Prostate gland (tissue), 2 donors: Measurements from ENCODE around the gene LTV1. TPM values are rescaled to one million over a fixed set of nuclear protein-coding genes. Genes with fewer than 3 reads are reported as not detected.

Source experiments
- DNase-seq: peaks from one replicate; pipeline ENCODE4 v3.0.0-alpha.2; 2019; ENCODE audit warnings: low spot score
- H3K27ac ChIP-seq, 2 donors: fragments of 200-600 bp; sonication (generic); 2 replicates each; pipeline ENCODE4 v1.5.1; 2017 to 2019
- H3K27me3 ChIP-seq: fragments of 200-600 bp; sonication (generic); replicated peaks from 2 replicates; pipeline ENCODE4 v1.5.1; 2019; ENCODE audit not compliant: insufficient read depth
- H3K36me3 ChIP-seq, 2 donors: fragments of 200-600 bp; sonication (generic); 1 replicate in 1 of 2; 2 replicates in 1 of 2; pipeline versions ENCODE4 v1.5.1 to v1.8.1; 2017 to 2019
- H3K4me1 ChIP-seq: fragments of 200-600 bp; sonication (generic); replicated peaks from 2 replicates; pipeline ENCODE4 v1.5.1; 2019
- H3K4me3 ChIP-seq, 2 donors: fragments of 200-600 bp; sonication (generic); 2 replicates each; pipeline ENCODE4 v1.5.1; 2017 to 2019
- H3K9me3 ChIP-seq: fragments of 200-600 bp; sonication (generic); 2 replicates; pipeline ENCODE4 v1.5.1; 2017
- CTCF ChIP-seq, 4 experiments: fragments of 200-600 bp in 2 of 4; fragments of 450-650 bp in 2 of 4; sonication (generic) in 2 of 4; IDR thresholded peaks; 1 replicate in 3 of 4; 2 replicates in 1 of 4; pipeline ENCODE4 v1.5.1; 2016 to 2019; ENCODE audit warnings: antibody characterized with exemption in 4 of 4, mild to moderate bottlenecking in 2 of 4, moderate library complexity in 2 of 4
- POLR2A ChIP-seq: fragments of 450-650 bp; IDR thresholded peaks from one replicate; pipeline ENCODE4 v1.6.1; 2016; ENCODE audit warnings: antibody characterized with exemption, mild to moderate bottlenecking
- POLR2AphosphoS5 ChIP-seq: sonication (generic); formaldehyde crosslinking; IDR thresholded peaks from one replicate; pipeline ENCODE4 v1.6.1; 2017; ENCODE audit warnings: antibody characterized with exemption
- WGBS: methylation state at CpG from one replicate; pipeline ENCODE4 v1.1.5; 2018; 5-methylcytosine and 5-hydroxymethylcytosine counted together
- intact Hi-C: fragments of 100-400 bp; cut with DNase I; formaldehyde crosslinking; loops from one replicate; pipeline ENCODE4 v1.14.2; 2022
- small RNA-seq, 2 donors: library from RNA; depleted of rRNA; stranded (forward); fragments of <200 nt; gene quantifications; one replicate each; pipeline ENCODE3, GENCODE V24; 2016
- total RNA-seq, 2 donors: library from RNA; depleted of rRNA; stranded (reverse); fragments of >200 nt; gene quantifications; one replicate each; pipeline ENCODE4 v1.1.0, GENCODE V29; 2016

Gene LTV1
- total RNA-seq, 2 donors from 2014 or later, result 7.8 to 14.4 TPM

GRCh38 chr6:143912671-143913070 is 69.5 kb downstream of the LTV1 start:
- no peak overlapping the region for H3K27ac ChIP-seq
- WGBS, result 78% methylated on average over 1 of the region's 1 CpG

More at GRCh38 chr6:143912671-143913070, 69.5 kb downstream of the LTV1 start:
- Histone ChIP-seq H3K4me3 (no peak overlapping the region), H3K36me3 (no peaks in the 10 kb centered on the region), H3K9me3 (no peaks in the 10 kb centered on the region), H3K27me3 (no peaks in the 10 kb centered on the region), H3K4me1 (no peaks in the 10 kb centered on the region)
- intact Hi-C loops, result no loop called here
- TF ChIP-seq POLR2AphosphoS5 (no peak), CTCF (IDR thresholded peaks at IDR 0.05) (no peak), POLR2A (no peak)
- no peak for DNase-seq

Small RNA genes within 50 kb of the gene (small RNA-seq; reads per million reads assigned to genes)
- gene ZC2HC1B, result 0 reads per million in 2 donors

Other genes with a start within 250 kb of the LTV1 start
- 100 to 1,000 TPM in 1 of 2 donors, 10 to 100 TPM in 1; 41.4 to 108 TPM for gene PHACTR2, start 165.4 kb upstream of the LTV1 start, total RNA-seq
- gene ZC2HC1B, start 21.1 kb downstream of the LTV1 start, total RNA-seq, result 1 to 10 TPM in 1 of 2 donors, not detected in 1; 2.0 TPM
- 10 to 100 TPM; 13.2 to 25.8 TPM for gene PLAGL1, start 164.9 kb downstream of the LTV1 start, total RNA-seq